HepG2 (cell line): ENCODE results near the gene SOCS1. TPM values are rescaled to one million over a fixed set of nuclear protein-coding genes. Genes with fewer than 3 reads are reported as not detected.
A peak's percentile ranks its signal among the peaks of the same experiment; 100 is the strongest.

Experiments
- ATRX ChIP-seq: sonication (generic); formaldehyde crosslinking; IDR thresholded peaks from 2 replicates; pipeline ENCODE4 v1.4.0; 2020; ENCODE audit warnings: missing genetic modification reagents, borderline replicate concordance
- DPF2 ChIP-seq: sonication (generic); formaldehyde crosslinking; IDR thresholded peaks from 2 replicates; pipeline ENCODE4 v1.4.0; 2020; ENCODE audit warnings: mild to moderate bottlenecking, low read depth, missing genetic modification reagents, borderline replicate concordance
- DRAP1 ChIP-seq: IDR thresholded peaks from 2 replicates; pipeline ENCODE4 v1.6.1; 2016; ENCODE audit warnings: missing genetic modification reagents, missing compliant biosample characterization
- FLYWCH1 ChIP-seq: sonication (generic); formaldehyde crosslinking; IDR thresholded peaks from 2 replicates; pipeline ENCODE4 v1.8.1; 2023; ENCODE audit warnings: mild to moderate bottlenecking, missing genetic modification reagents
- HES4 ChIP-seq: sonication (generic); formaldehyde crosslinking; IDR thresholded peaks from 2 replicates; pipeline ENCODE4 v1.9.0; 2021; ENCODE audit warnings: mild to moderate bottlenecking, missing genetic modification reagents, borderline replicate concordance
- IRF1 ChIP-seq: sonication (generic); formaldehyde crosslinking; IDR thresholded peaks from 2 replicates; pipeline ENCODE4 v1.4.0; 2020; ENCODE audit warnings: low read depth, mild to moderate bottlenecking, missing genetic modification reagents
- KLF12 ChIP-seq: sonication (generic); formaldehyde crosslinking; IDR thresholded peaks from 2 replicates; pipeline ENCODE4 v1.4.0; 2020; ENCODE audit warnings: missing genetic modification reagents, borderline replicate concordance
- RBAK ChIP-seq: sonication (generic); formaldehyde crosslinking; IDR thresholded peaks from 2 replicates; pipeline ENCODE4 v1.5.1; 2020; ENCODE audit warnings: mild to moderate bottlenecking, missing genetic modification reagents
- STAG1 ChIP-seq: sonication (generic); formaldehyde crosslinking; IDR thresholded peaks from 2 replicates; pipeline ENCODE4 v1.4.0; 2020; ENCODE audit warnings: missing genetic modification reagents
- XRCC5 ChIP-seq: fragments of 200-400 bp; formaldehyde crosslinking; optimal IDR thresholded peaks from 2 replicates; pipeline ENCODE3; 2017; ENCODE audit warnings: mild to moderate bottlenecking, low read length
- ZIK1 ChIP-seq: sonication (generic); formaldehyde crosslinking; IDR thresholded peaks from 2 replicates; pipeline ENCODE4 v1.5.0; 2020; ENCODE audit warnings: mild to moderate bottlenecking, low read depth, missing genetic modification reagents, borderline replicate concordance
- ZNF318 ChIP-seq: sonication (generic); formaldehyde crosslinking; IDR thresholded peaks from 2 replicates; pipeline ENCODE4 v1.4.0; 2020; ENCODE audit warnings: mild to moderate bottlenecking, missing genetic modification reagents
- ZNF772 ChIP-seq: sonication (generic); formaldehyde crosslinking; IDR thresholded peaks from 2 replicates; pipeline ENCODE4 v1.5.0; 2020; ENCODE audit warnings: mild to moderate bottlenecking, missing genetic modification reagents
- ZNF784 ChIP-seq: sonication (generic); formaldehyde crosslinking; IDR thresholded peaks from 2 replicates; pipeline ENCODE4 v1.5.1; 2020; ENCODE audit warnings: missing genetic modification reagents, mild to moderate bottlenecking, borderline replicate concordance
- polyA plus RNA-seq, 8 experiments: library from polyadenylated mRNA; depleted of rRNA in 3 of 8; stranded (reverse) in 7 of 8; unstranded in 1 of 8; fragments of >200 nt; fragmentation: Illumina TruSeq in 4 of 8; extraction: Trizol in 4 of 8; gene quantifications; 2 replicates each; pipeline versions ENCODE4 v1.2.1 to v1.2.3, GENCODE V29; 2011 to 2016; ENCODE audit warnings: low read depth in 4 of 8, missing spikeins in 1 of 8, mixed read lengths in 1 of 8; ENCODE audit not compliant: insufficient read depth in 1 of 8
- total RNA-seq, 5 experiments: library from RNA; depleted of rRNA; stranded (reverse); fragments of >200 nt; fragmentation: Illumina TruSeq; extraction: Trizol; gene quantifications; 2 replicates each; pipeline ENCODE4 v1.2.3, GENCODE V29; 2016; ENCODE audit warnings: low read depth in 1 of 5
- TF ChIP-seq, protein P1 (sequence below): sonication (generic); formaldehyde crosslinking; IDR thresholded peaks from 2 replicates; pipeline ENCODE4 v1.4.0; 2020; ENCODE audit warnings: missing genetic modification reagents
- TF ChIP-seq, protein P2 (sequence below): IDR thresholded peaks from 2 replicates; pipeline ENCODE4 v1.6.1; 2016; ENCODE audit warnings: missing biosample characterization, missing genetic modification reagents, low read depth

The SOCS1 gene
- total and polyA plus RNA-seq, 2 of the 13 experiments (the other 11 are each of a cell fraction or from before 2014, with no cell fraction given), result 5.3 to 6.3 TPM

- TF ChIP-seq, protein P1, sequence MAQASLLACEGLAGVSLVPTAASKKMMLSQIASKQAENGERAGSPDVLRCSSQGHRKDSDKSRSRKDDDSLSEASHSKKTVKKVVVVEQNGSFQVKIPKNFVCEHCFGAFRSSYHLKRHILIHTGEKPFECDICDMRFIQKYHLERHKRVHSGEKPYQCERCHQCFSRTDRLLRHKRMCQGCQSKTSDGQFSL (CRISPR knock-in tag), result no peak
- TF ChIP-seq ZNF318 (no peak), XRCC5 (no peak), KLF12 (CRISPR knock-in tag) (no peak), DRAP1 (CRISPR knock-in tag) (0 out of 2 replicates have a peak, but pooled peaks have one; percentile 23), HES4 (CRISPR knock-in tag) (0 out of 2 replicates have a peak, but pooled peaks have one; percentile 51), STAG1 (CRISPR knock-in tag) (no peak), ZNF772 (CRISPR knock-in tag) (no peak), ZIK1 (CRISPR knock-in tag) (0 out of 2 replicates have a peak, but pooled peaks have one; percentile 49), DPF2 (no peak), ATRX (CRISPR knock-in tag) (no peak), ZNF784 (no peak), FLYWCH1 (CRISPR knock-in tag) (no peak), IRF1 (CRISPR knock-in tag) (no peak), RBAK (CRISPR knock-in tag) (no peak)
- TF ChIP-seq, protein P2, sequence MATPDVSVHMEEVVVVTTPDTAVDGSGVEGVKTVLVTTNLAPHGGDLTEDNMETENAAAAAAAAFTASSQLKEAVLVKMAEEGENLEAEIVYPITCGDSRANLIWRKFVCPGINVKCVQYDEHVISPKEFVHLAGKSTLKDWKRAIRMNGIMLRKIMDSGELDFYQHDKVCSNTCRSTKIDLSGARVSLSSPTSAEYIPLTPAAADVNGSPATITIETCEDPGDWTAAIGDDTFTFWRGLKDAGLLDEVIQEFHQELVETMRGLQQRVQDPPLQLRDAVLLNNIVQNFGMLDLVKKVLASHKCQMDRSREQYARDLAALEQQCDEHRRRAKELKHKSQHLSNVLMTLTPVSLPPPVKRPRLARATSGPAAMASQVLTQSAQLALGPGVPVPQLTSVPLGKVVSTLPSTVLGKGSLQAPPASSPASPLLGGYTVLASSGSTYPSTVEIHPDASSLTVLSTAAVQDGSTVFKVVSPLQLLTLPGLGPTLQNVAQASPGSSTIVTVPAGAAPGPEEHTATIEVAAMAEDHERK (CRISPR knock-in tag), result no peak
Observed at GRCh38 chr16:11303405-11304138, 47.6 kb upstream of the SOCS1 start (continued).
